RWPE2 (cell line): Measurements from ENCODE around the gene SLC5A10.
A peak's percentile ranks its signal among the peaks of the same experiment; 100 is the strongest.
"Not testable (repeated sequence)": the region's sequence is repeated elsewhere in the genome, so short reads cannot be mapped to it uniquely, and the experiment has no call there.

ENCODE experiments used
- ATAC-seq: fragments of 200-7000 bp; cut with Tn5 transposase; 3 replicates; pipeline ENCODE4 v1.9.1; 2021; ENCODE audit warnings: low read depth
- DNase-seq: peaks from one replicate; pipeline ENCODE4 v3.0.0-alpha.2; 2020; ENCODE audit warnings: low spot score
- H3K27ac ChIP-seq: fragments of 450-650 bp; 2 replicates; pipeline ENCODE4 v1.5.1; 2017; ENCODE audit warnings: mild to moderate bottlenecking; ENCODE audit not compliant: poor library complexity, severe bottlenecking
- H3K27me3 ChIP-seq: fragments of 250-450 bp; sonication (Bioruptor Pico); 2 replicates; pipeline ENCODE4 v1.5.1; 2021; ENCODE audit warnings: mild to moderate bottlenecking, moderate library complexity; ENCODE audit not compliant: insufficient read depth, poor library complexity, severe bottlenecking
- H3K36me3 ChIP-seq: fragments of 250-450 bp; sonication (Bioruptor Pico); 2 replicates; pipeline ENCODE4 v1.5.1; 2020; ENCODE audit warnings: low read depth, mild to moderate bottlenecking, moderate library complexity
- H3K4me1 ChIP-seq: fragments of 250-450 bp; sonication (Bioruptor Pico); 2 replicates; pipeline ENCODE4 v1.5.1; 2021; ENCODE audit warnings: mild to moderate bottlenecking, moderate library complexity; ENCODE audit not compliant: insufficient read depth, poor library complexity, severe bottlenecking
- H3K4me3 ChIP-seq: fragments of 250-450 bp; sonication (Bioruptor Pico); 2 replicates; pipeline ENCODE4 v1.5.1; 2021; ENCODE audit warnings: mild to moderate bottlenecking, moderate library complexity; ENCODE audit not compliant: severe bottlenecking
- H3K9me3 ChIP-seq: fragments of 250-450 bp; sonication (Bioruptor Pico); 2 replicates; pipeline ENCODE4 v1.5.1; 2021; ENCODE audit warnings: mild to moderate bottlenecking, moderate library complexity; ENCODE audit not compliant: severe bottlenecking
- TF ChIP-seq, protein P1 (sequence below): fragments of 450-650 bp; IDR thresholded peaks from one replicate; pipeline ENCODE4 v1.5.1; 2017; ENCODE audit warnings: mild to moderate bottlenecking, moderate library complexity; ENCODE audit not compliant: poor library complexity, severe bottlenecking

The SLC5A10 gene

DNA sequence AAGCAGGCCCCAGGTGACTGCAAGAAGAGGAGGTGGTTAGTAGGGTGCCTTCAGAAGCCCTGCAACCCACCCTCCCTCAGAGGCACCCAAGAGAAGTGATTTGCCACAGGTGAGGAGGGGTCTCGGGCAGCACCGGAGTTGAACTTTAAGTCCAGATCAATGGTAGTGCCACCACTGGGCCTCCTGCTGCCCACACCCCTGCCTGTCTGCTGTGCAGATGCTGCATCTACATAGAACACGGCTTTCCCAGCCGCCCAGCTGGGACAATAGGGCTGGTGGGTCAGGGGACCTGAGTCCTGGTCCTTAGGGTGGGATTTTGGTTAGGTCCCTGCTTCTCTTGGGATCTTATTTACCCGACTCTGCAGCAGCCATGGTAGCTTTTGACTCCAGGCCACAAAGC lies 70.2 kb downstream of the SLC5A10 start:
- TF ChIP-seq, protein P1, sequence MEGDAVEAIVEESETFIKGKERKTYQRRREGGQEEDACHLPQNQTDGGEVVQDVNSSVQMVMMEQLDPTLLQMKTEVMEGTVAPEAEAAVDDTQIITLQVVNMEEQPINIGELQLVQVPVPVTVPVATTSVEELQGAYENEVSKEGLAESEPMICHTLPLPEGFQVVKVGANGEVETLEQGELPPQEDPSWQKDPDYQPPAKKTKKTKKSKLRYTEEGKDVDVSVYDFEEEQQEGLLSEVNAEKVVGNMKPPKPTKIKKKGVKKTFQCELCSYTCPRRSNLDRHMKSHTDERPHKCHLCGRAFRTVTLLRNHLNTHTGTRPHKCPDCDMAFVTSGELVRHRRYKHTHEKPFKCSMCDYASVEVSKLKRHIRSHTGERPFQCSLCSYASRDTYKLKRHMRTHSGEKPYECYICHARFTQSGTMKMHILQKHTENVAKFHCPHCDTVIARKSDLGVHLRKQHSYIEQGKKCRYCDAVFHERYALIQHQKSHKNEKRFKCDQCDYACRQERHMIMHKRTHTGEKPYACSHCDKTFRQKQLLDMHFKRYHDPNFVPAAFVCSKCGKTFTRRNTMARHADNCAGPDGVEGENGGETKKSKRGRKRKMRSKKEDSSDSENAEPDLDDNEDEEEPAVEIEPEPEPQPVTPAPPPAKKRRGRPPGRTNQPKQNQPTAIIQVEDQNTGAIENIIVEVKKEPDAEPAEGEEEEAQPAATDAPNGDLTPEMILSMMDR: no peak

DNA sequence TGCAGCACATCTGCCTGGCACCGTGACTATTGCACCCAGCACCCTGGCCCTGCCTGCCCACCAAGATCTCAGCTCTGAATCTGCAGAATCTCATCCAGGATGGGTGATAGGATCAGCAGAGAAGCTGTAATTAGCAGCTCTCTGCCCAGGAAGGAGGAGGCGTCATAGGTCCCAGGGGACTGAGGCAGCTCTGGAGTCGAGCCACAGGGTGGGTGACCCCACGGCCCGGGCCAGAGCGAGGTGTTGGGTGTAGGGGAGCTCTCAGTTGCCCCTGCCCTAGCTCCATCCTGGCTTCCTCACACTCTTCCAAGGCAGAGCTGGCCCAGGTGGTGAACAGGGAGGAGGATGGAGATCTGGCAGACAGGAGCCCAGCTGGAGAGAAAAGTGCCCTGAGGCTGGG lies 70.8 kb downstream of the SLC5A10 start:
- Histone ChIP-seq H3K27ac (no peak overlapping the region), H3K4me3 (no peak overlapping the region), H3K4me1 (no peaks in the 10 kb centered on the region), H3K36me3 (no peaks in the 10 kb centered on the region), H3K9me3 (no peaks in the 10 kb centered on the region), H3K27me3 (no peaks in the 10 kb centered on the region)
- ATAC-seq: 0 out of 3 replicates have a peak, but pooled peaks have one; percentile 19
- TF ChIP-seq, protein P1: no peak
- no peak for DNase-seq

More for the DNA sequence above, 70.2 kb downstream of the SLC5A10 start:
- Histone ChIP-seq H3K36me3 (no peaks in the 10 kb centered on the region), H3K9me3 (no peaks in the 10 kb centered on the region), H3K4me3 (no peak overlapping the region), H3K27ac (no peak overlapping the region), H3K27me3 (no peaks in the 10 kb centered on the region), H3K4me1 (no peaks in the 10 kb centered on the region)
- DNase-seq (no peak), ATAC-seq (no peak)

DNA sequence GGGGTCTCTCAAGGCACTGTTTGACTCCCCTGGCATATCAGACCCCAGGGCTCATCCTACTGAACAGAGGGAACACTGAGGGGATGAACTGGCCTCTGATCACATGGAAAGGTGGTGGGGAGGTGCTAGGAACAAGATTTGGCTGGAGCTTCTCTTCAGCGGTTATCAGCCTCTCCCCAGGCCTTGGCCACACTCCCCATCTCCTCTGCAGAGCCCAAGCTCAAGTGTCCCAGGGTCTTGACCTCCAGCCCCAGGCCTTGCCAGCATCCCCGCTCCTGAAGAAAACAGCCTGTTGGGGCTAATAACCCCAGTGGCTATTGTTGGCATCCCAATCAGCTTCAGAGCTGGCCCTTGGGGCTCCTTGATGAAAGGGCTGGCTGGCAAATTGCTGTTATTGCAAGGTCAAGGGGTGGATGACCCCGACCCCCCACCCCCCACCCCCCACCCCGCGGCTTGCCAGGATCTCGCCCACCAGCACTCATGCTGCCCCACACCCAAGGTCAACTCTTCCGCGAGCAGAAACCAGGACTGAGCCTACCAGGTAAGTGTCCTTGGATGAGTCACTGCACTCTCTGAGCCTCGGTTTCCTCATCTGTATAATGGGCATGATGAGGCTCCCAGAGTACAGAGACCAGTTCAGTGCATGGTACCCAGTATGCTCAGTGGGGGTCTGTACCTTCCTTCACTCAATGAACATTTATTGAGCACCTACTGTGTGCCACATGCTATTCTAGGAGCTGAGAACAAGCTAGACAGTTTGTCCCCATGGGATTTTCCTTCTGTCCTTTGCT lies 71.4 kb downstream of the SLC5A10 start:
- Histone ChIP-seq H3K27me3 (no peaks in the 10 kb centered on the region), H3K4me1 (no peaks in the 10 kb centered on the region), H3K36me3 (no peaks in the 10 kb centered on the region), H3K9me3 (no peaks in the 10 kb centered on the region), H3K4me3 (no peak overlapping the region), H3K27ac (no peak overlapping the region)
- DNase-seq: peak; percentile 32
- TF ChIP-seq, protein P1: no peak
- ATAC-seq: 0 out of 3 replicates have a peak, but pooled peaks have one; percentile 6

DNA sequence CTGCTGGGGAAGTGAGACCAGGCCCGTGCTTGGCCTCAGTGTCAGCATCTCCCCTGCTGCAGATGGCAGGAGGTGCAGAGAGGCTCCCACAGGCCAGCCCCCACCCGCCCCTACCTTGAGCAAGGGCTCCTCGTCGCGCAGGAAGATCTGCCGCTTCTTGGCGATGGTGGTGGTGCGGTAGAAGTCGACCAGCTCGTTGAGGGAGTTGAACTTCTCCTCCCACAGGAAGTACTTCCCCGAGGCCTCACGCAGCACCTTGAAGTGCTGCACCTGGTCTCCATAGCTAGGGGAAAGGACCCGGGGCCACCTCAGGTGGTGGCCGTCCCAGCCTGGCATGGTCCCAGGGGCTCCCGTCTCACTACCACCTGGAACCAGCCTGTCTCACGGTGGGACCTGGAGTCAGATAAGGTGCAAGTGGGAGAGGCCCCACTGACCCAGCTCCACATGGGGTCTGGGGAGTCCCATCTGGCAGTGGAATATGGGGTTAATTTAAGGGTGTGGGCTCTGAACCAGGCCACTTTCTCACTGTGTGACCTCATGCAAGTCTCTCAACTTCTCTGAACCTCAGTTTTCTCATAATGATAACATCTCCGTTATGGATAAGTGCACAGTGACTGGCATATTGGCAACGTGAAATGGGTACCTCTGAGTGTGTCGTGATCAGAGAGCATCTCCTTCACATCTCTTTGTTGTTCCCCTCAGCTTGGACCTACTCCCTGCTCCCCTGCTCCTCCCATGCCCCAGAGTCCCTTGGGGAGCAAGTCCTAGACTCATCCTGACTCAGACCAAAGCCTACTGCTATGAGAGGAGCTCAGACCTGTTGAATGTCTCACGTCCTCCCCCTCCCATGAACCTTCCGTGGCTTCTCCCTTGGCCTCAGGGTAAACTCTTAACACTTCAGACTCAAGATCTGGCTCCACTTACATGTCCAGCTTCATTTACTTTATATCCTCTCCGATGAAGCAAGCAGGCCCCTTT lies 72.4 kb downstream of the SLC5A10 start:
- DNase-seq: peak; percentile 39

DNA sequence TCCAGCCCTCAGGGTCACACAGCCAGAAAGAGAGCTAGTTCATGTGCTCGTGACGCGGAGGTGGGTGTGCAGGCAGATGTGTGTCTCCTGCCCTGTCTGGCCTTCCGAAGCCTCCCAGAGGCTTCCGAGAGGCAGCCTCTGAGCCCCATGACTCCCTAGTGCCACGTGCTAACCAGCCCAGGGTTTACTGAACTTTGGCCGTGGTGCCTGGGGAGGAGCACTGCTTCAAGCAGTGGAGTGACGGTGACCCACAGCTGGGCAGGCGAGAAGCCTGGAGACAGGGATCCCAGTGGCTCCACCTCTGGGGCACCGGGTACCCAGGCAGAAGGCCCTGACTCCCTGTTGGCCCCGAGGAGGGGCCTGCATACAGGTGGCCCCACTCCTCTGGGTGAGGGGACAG lies 76.7 kb downstream of the SLC5A10 start:
- H3K27ac ChIP-seq, H3K27me3 ChIP-seq, H3K4me1 ChIP-seq, ATAC-seq, H3K4me3 ChIP-seq, H3K9me3 ChIP-seq, DNase-seq, H3K36me3 ChIP-seq: not testable (repeated sequence)

More for the DNA sequence above, 72.4 kb downstream of the SLC5A10 start:
- ATAC-seq: peak; percentile 82
- no peak overlapping the region for H3K27ac ChIP-seq
- no peaks in the 10 kb centered on the region for H3K36me3 ChIP-seq
- H3K9me3 ChIP-seq: no peaks in the 10 kb centered on the region
- no peaks in the 10 kb centered on the region for H3K27me3 ChIP-seq
- TF ChIP-seq, protein P1: no peak
- no peak overlapping the region for H3K4me3 ChIP-seq
- H3K4me1 ChIP-seq: no peaks in the 10 kb centered on the region

DNA sequence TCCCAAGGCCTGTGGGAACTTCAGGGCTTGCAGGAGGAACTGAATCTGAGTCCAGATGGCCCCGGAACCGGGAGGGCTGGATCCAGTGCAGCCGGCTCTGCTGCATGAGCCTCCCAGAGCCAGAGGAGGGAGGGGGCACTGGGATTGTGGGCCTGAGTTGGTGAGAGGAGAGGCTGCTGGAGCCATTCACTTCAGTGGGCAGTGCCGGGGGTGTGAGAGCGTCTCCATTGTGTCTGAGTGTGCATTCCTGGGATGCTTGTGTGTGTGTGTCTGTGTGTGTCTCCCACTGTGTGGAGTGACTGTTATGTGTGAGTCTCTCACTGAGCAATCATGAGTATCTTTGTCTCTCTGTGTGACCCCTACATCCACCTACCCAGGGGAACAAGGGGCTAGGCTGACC lies 77.8 kb downstream of the SLC5A10 start:
- not testable (repeated sequence) for DNase-seq, H3K36me3 ChIP-seq, H3K4me1 ChIP-seq, H3K27me3 ChIP-seq, H3K4me3 ChIP-seq, H3K9me3 ChIP-seq, H3K27ac ChIP-seq
- 0 out of 3 replicates have a peak, but pooled peaks have one; percentile 6 for ATAC-seq

DNA sequence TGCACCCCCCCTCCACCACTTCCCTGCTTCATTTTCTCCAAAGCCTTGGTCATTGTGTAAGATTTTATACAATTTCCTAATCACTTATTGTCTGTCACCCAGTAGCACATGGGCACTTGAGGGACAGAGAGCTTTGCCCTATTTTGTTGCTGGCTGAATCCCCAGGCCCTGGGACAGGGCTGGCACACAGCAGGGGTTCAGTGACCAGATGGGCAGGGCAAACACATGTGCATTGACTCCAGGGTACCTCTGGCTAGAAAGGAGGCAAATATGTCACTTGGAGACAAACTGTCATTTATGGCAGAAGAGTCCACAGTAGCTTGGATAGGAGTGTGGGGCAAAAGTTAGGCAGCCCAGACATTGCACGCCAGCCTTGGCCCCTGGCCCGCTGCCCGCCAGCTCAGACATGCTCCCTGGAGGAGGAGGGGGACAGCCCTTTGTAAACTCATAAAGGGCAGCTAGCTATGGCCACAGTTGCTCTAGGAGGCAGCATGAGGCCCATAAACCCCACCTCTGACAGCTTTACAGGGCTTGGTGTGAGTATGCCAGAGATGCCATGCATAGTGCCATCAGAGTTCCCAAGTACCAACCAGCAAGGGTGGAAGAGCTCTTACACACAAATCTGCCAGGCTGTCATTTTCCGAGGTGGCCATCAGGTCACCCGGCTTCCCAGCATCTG lies 78.9 kb downstream of the SLC5A10 start:
- not testable (repeated sequence) for DNase-seq, H3K36me3 ChIP-seq, ATAC-seq, H3K27ac ChIP-seq, H3K27me3 ChIP-seq, H3K4me1 ChIP-seq, H3K4me3 ChIP-seq, H3K9me3 ChIP-seq
